Raji (cell line): ENCODE measurements around the gene NOTCH4.

Experiments
- POLR2A ChIP-seq: IDR thresholded peaks from 2 replicates; pipeline ENCODE4 v1.6.1; 2011; ENCODE audit warnings: low read depth, low read length, control low read depth; ENCODE audit not compliant: insufficient read depth

Gene NOTCH4

DNA sequence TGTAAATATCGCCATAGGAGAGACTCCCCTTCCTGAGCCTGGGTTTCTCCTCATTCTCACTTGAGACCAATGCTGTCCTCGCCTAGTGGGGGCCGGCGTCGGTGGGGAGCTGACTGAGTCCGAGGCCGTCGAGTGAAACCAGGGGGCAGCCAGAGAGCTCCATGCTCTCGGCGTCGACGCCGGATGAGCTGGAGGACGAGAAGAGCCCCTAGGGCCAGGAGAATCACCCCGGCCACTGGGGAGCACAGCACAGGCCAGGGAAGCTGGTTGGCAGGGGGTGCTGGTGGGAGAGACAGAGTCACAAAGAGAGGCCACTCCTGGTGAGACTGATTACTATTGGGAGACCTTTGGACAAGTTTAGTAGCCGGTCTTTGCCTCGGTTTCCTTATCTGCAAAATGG, 25.0 kb downstream of the NOTCH4 start:
- TF ChIP-seq POLR2A = no peak

DNA sequence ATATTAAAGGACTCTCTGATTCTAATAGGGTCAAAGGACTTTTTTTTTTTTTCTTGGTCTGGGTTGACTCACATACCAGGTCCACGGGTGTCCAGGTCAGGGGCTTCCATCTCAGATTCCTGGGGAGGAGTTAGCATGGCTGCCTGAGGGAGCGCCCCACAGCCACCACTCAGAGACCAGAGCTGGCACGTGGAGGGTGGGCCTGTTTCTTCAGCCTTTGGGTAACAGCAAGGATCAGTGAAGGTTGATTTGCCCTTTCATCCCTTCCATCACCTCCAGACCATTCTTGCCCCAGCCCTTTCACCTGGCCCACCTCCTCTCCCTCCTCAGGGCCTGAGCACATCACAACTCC, 25.5 kb downstream of the NOTCH4 start:
- TF ChIP-seq POLR2A = no peak

DNA sequence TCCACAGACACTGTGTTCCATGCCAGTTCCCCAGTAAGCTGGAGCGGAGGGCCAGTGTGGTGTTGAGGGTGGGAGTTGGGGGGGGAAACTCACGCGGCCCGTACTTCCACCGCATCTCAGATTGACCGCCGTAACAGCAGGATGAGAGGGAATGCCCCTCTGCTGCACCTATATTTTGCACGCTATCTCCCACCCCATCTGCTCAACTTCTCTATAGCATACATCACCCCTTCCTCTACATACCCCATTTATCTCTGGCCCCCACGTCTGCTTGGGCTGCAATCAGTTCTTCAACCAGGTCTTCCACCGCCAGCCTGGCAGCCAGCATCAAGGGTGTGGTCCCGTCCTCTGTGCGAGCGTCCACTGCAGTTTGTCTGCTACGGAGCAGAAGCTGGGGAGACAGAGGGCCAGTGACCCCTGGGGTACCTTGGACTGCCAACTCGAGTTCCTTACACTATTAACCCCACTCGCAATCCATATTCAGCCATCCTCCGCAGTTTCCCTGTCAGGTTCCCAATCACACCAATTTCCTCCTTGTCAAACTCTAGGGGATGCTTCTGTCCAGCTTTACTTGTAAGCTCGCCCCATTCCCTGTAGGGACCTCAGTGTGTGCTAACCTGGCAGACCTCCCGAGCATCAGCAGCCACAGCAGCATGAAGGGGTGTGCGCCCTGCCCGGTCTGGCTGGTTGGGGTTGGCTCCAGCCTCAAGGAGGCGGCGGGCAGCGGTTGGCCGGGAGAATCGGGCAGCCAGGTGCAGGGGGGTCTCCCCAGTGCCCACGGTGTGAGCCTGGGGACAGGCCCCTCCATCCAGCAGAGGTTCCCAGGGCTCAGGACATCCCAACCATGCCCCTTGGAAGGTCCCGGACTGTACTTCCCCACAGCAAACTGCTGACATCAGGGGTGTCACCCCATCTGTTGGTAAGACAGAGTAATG, 26.9 kb downstream of the NOTCH4 start:
- TF ChIP-seq POLR2A = no peak; the same call in 1 of the 2 replicates

DNA sequence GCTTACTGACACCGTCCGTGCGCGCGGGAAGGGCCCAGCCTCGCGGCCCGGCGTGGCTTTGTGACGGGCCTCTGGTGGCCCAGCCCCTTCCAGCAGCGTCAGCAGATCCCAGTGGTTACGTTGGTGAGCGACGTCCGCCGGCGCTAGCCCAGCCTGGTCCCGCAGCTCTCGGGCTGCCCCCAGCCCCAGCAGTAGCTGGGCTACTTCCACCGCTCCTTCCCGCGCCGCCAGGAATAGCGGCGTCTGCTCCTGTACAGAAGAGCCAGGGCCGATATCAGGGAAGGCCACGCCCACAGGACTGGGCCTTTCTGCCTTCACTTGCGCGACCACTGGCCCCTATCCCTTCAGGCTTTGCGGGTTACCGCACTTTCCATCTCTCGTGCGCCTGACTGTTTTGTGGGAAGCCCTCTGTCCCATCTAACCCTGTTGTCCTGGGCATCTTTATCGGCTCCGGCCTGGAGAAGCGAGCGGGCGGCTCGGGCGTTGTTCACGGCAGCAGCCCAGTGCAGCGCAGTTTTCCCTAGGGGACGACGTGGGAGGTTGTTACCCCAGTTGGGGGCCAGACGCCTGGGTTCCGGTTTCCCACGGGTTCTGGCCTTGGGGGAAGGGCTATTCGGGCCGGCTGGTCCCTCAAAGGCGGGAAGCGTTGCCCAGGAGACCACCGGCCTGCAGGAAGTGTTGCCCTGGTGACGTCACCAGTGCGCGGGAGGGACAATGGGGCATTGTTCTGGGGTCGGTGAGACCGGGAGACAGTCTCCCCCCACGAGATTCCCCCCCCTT, 27.8 kb downstream of the NOTCH4 start:
- TF ChIP-seq POLR2A = peak; percentile 85

DNA sequence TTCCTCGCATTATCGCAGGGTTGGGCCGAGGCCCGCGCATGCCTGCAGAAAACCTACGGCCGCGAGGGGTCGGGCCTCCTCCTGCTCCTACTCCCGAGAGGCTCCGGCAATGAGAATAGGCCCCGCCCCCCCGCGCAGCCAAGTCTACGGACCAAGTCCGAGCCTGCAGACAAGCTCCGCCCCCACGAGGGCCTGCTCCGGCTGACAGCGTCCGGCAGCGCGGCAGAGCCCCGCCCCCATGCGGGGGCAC, 28.3 kb downstream of the NOTCH4 start:
- TF ChIP-seq POLR2A = no peak

DNA sequence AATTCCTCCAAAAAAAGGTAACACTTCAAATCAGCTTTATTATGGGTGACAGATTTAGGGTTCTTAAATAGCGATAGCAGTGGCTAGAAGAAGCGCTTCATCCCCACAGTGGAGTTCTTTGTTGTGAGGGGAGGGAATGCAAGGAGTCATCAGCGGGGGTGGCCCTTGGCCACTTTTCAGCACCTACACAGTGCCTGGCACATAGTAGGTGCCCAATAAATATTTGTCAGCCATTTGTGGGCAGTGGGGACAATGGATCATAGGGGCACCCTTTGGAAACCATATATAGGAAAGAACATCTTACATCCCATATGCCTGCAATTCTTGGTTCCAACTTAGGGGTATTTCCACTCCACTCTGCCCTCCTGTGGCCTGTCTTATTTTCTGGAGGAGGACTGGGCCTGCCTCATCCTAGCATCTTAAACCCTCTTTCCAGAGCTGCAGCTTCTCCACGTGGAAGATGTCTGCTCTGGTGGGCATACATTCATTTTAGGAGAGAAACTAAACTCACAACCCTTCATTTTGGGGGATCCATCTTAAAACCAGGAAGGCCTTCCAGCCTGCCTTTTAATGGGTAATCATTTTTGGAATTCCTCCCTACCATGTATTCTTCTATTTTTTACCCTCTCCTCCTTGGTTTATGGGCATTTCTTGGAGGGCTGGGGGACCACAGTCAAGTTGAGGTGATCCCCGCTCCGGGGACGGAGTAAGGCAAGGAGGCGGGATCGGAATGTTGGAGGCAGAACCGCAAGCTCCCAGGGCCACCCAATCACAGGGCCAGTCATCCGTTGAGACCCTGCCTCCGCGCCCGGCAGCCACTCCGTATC, 28.8 kb downstream of the NOTCH4 start:
- TF ChIP-seq POLR2A = no peak

DNA sequence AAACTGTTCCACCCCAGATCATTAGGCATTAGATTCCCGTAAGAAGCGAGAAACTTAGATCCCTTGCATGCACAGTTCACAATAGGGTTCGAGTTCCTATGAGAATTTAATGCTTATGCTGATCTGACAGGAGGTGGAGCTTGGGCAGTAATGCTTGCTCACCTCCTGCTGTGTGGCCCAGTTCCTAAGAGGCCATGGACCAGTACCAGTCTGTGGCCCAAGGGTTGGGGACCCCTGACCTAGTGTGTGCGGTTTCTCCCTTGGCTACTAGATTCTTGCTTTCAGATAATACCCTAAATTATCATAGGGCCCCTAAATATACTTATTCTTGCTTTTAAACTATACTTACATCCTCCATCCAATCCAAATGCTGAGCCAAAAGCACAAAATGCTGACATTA, 29.5 kb downstream of the NOTCH4 start:
- TF ChIP-seq POLR2A = no peak

DNA sequence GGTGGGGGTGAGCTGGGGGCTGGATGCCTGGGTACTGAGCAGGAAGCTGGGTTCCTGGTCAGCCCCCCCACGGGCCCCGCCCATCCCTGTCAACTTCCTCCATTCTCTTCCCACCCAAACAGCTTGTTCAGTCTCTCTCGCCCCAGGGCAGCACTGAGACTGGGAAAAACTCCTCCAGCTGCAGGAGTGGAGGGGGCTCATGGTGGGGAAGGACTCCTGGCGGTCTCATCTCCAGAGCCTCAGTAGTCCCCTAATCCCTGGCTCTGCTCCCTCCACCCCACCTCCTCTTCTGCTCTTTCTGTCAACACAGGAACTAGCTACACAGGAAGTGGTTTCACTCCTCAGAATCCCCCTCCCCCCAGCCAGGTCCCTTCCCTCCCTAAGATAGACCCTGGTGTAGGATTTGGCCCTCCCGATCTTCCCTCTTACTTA, 31.2 kb downstream of the NOTCH4 start, which contains the start of gene GPSM3:
Gene GPSM3 (minus strand): TSS at position 36 of the 432 bp plus-strand sequence. CDS start 130 bp downstream, outside the sequence.
- peak; percentile 78 for TF ChIP-seq POLR2A

DNA sequence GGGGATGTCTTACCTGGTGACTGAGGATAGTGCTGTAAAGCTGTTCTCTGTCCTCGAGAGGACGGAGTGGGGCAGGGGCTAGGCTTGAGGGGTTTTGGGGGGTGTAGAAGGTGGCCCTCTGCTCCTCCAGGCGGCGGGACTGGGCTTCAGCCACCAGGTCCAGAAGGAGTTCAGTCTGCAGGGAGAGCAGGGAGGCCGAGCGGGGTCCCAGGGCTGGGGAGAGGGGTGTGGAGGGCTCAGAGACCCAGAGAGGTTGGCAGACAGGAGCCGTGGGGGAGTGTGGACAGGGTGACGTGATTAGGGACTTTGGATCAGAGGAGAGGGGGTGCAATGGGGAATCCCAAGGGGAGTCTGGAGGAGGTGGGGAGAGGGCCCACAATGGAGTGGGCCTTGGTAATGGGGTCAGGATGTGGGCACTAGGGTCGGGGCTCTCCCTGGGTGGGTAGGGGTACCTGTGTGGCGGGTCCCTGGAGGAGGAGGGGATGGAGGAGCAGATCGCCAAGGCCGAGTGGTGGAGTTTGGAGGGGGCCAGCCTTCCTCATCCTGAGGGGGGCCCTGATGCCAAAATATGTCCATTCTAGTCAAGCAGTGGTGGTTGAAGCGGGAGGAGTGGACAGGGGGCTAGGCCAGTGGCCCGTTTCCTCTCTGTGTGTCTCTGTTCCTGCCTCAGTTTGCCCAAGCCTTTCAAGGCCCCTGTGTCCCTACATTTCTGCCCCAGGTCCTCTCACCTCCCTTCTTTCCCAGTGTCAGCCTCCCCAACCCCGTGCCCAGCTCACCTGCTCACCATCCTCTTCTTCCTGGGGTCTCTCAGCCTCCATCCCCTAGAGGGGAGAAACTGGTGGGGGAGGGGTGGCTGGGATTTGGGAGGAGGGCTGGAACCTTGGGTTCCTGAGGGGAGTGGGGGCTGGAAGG, 31.9 kb downstream of the NOTCH4 start:
- no peak for TF ChIP-seq POLR2A

DNA sequence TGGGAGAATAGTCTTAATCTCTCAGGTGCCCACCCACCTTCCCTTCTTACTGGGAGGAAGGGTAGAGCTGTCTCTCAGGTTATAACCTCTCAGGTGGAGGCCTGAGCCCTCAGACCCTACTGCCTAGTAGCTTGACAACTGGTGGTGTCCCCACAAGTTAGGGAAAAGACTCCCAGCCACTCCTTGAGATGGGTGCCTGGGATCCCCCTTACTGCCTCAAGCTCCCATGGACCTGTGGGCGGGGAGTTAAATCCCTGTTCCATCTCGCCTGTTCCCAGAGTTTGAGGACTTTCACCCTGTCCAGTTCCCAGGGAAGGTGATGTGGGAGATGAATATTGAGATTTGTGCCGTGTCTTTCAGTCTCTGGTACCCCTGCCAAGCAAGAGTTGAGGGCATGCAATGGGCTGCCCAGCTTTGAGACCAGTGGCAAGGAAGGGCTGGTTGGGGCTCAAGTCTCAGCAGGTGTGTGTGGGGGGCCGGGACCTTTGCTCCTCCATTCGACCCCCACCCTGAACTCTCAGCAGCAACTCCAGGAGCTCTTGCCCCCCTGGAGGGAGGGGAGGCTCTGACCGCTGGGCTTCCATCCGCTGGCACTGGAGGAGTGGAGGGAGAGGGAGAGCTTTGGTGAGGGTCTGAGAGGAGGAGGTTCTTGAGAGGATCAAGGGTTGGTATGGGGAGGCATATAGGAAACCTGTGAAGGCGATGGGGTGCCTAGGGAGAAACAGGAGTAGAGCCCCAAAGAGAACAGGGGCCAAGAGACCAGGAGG, 32.8 kb downstream of the NOTCH4 start:
- TF ChIP-seq POLR2A = no peak

DNA sequence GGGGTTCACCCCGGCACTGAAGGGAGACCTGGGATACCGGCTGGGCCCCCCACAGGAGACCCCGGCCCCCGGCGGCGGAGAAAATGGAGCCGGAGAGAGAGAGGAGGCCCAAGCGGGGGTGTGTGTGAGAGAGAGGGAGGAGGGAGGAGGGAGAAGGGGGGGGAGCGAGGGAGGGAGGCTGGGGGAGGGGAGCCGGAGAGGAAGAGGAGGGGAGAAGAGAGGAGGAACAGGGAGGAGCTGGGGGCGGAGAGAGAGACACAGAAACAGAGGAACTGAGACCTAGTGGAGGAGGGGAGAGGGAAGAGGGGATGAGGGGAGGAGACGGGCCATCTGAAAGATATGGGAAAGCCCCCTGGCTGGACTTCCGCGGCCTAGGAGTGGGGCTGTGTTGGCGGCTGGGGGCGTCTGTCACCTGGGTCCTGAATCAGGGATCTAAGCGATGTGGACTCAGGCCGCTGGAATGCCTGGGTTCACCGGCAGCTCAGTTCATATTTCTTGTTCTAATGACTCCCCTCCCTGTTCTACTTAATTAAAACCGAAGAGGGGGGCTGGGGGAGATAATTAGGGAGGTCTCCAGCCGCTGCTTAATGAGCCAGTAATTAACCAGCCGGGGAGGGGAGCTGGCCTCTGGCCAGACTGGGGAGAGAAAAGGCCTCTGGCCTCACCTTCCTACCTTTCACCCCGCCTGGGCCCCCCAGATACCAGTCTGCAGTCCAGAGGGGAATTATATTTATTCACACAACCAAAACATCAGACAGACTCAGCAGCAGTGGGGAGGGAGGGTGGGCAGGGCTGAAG, 33.6 kb downstream of the NOTCH4 start, which contains the start of gene PBX2:
Gene PBX2 (minus strand): TSS at position 149 of the 798 bp plus-strand sequence. CDS start 287 bp downstream, outside the sequence.
- TF ChIP-seq POLR2A = peak; percentile 70

DNA sequence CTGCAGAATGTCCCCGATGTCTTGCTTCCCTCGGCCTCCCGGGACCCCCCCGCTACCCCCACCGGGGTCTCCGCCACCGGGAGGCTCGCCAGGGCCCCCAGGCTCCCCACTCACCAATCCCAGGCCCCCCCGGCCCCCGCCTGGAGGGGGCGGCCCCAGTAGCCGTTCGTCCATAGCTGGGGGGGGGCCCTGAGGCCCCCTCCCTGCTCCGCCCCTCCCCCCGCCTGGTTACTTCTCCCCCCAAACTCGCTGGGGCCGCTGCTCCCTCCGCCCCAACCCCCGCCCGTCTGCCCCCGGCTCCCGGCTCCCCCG, 34.2 kb downstream of the NOTCH4 start:
- TF ChIP-seq POLR2A = no peak
